SK-N-SH (cell line): Measurements from ENCODE around the gene TANC1.

ENCODE experiments used
- CHD2 ChIP-seq: fragments of 150-350 bp; IDR thresholded peaks from 2 replicates; pipeline ENCODE4 v1.6.1; 2018; ENCODE audit warnings: low read length; ENCODE audit not compliant: partially characterized antibody
- CTCF ChIP-seq: fragments of 200-600 bp; sonication (generic); IDR thresholded peaks from 2 replicates; pipeline ENCODE4 v1.6.1; 2017; ENCODE audit warnings: antibody characterized with exemption, mild to moderate bottlenecking, moderate library complexity
- EP300 ChIP-seq, 2 experiments: IDR thresholded peaks; 2 replicates each; pipeline versions ENCODE4 v1.4.0 to v1.6.1; 2012; ENCODE audit warnings: borderline replicate concordance in 1 of 2, low read depth in 1 of 2, low read length in 1 of 2
- MAX ChIP-seq: IDR thresholded peaks from 2 replicates; pipeline ENCODE4 v1.4.0; 2012; ENCODE audit warnings: low read depth
- RAD21 ChIP-seq: IDR thresholded peaks from 2 replicates; pipeline ENCODE4 v1.6.1; 2012; ENCODE audit warnings: mild to moderate bottlenecking, low read length
- REST ChIP-seq: IDR thresholded peaks from 2 replicates; pipeline ENCODE4 v1.6.1; 2012; ENCODE audit warnings: mild to moderate bottlenecking, low read depth, low read length, moderate library complexity
- RFX5 ChIP-seq: IDR thresholded peaks from 2 replicates; pipeline ENCODE4 v1.6.1; 2012; ENCODE audit warnings: mild to moderate bottlenecking, improper control_type of control experiment, low read length
- TAF1 ChIP-seq: IDR thresholded peaks from 2 replicates; pipeline ENCODE4 v1.6.1; 2012; ENCODE audit warnings: low read depth, mild to moderate bottlenecking, low read length, moderate library complexity, borderline replicate concordance
- USF1 ChIP-seq: IDR thresholded peaks from 2 replicates; pipeline ENCODE4 v1.4.0; 2012; ENCODE audit warnings: low read depth, borderline replicate concordance
- YY1 ChIP-seq: IDR thresholded peaks from 2 replicates; pipeline ENCODE4 v1.4.0; 2012; ENCODE audit warnings: low read depth, mild to moderate bottlenecking

GRCh38 chr2:159067971-159068370 is 99.5 kb downstream of the TANC1 start:
- TF ChIP-seq USF1 (no peak), MAX (no peak), CTCF (no peak), EP300 (IDR thresholded peaks at IDR 0.05; ENCODE audit: borderline replicate concordance in 1 of 2, low read depth in 1 of 2, low read length in 1 of 2) (no peak), RFX5 (no peak), REST (no peak), TAF1 (no peak), RAD21 (no peak), CHD2 (no peak), YY1 (no peak)
